IMR-90 (cell line): ENCODE data around the gene GK. TPM values are rescaled to one million over a fixed set of nuclear protein-coding genes. Genes with fewer than 3 reads are reported as not detected.

Experiments used
- ATAC-seq: fragments of 200-7000 bp; cut with Tn5 transposase; 2 replicates; pipeline ENCODE4 v1.9.1; 2020; ENCODE audit warnings: low read depth, mild to moderate bottlenecking, moderate library complexity
- BruUV-seq: library from RNA; stranded (reverse); fragments of 400-500 nt; replicated peaks from 2 replicates; lab custom pipeline; 2021; lab: Mats Ljungman, UMichigan
- CTCF ChIA-PET: fragments of 300-600 bp; formaldehyde crosslinking; extraction: SDS; loops from one replicate; lab custom pipeline; 2021; ENCODE audit warnings: antibody characterized with exemption; lab: Yijun Ruan, JAX
- POLR2A ChIA-PET: fragments of 300-600 bp; sonication (Branson Sonifier 250); formaldehyde crosslinking; loops from one replicate; lab custom pipeline; 2022; ENCODE audit warnings: antibody characterized with exemption; ENCODE audit not compliant: unreplicated experiment; lab: Charles Lee
- DNase-seq: peaks from one replicate; pipeline ENCODE4 v3.0.0; 2013
- H2AFZ ChIP-seq: replicated peaks from 2 replicates; pipeline ENCODE3; 2013; ENCODE audit warnings: low read length, mild to moderate bottlenecking; ENCODE audit not compliant: poor library complexity
- H2AK5ac ChIP-seq: 2 replicates; pipeline ENCODE4 v1.6.1; 2013; ENCODE audit warnings: low read depth, low read length, inconsistent platforms
- H2AK9ac ChIP-seq: replicated peaks from 2 replicates; pipeline ENCODE3; 2013; ENCODE audit warnings: mild to moderate bottlenecking, low read depth, low read length, moderate library complexity; ENCODE audit not compliant: poor library complexity
- H2BK120ac ChIP-seq: 2 replicates; pipeline ENCODE4 v1.6.1; 2013; ENCODE audit warnings: low read depth, low read length, inconsistent platforms
- H2BK15ac ChIP-seq: 3 replicates; pipeline ENCODE4 v1.6.1; 2013; ENCODE audit warnings: low read depth, low read length, inconsistent platforms
- H2BK20ac ChIP-seq: 2 replicates; pipeline ENCODE4 v1.6.1; 2013; ENCODE audit warnings: low read depth, mild to moderate bottlenecking, inconsistent platforms, low read length, moderate library complexity
- H2BK5ac ChIP-seq: 2 replicates; pipeline ENCODE4 v1.6.1; 2013; ENCODE audit warnings: mild to moderate bottlenecking, low read depth, low read length, inconsistent platforms; ENCODE audit not compliant: poor library complexity, severe bottlenecking
- H3K14ac ChIP-seq: replicated peaks from 2 replicates; pipeline ENCODE4 v1.6.1; 2013; ENCODE audit warnings: low read depth, low read length, inconsistent platforms
- H3K18ac ChIP-seq: 2 replicates; pipeline ENCODE4 v1.6.1; 2013; ENCODE audit warnings: low read depth, low read length, control low read depth
- H3K23ac ChIP-seq: 2 replicates; pipeline ENCODE4 v1.6.1; 2013; ENCODE audit warnings: low read depth, low read length, inconsistent platforms
- H3K27ac ChIP-seq: 2 replicates; pipeline ENCODE4 v1.5.1; 2013; ENCODE audit warnings: mild to moderate bottlenecking, control low read depth, low read length; ENCODE audit not compliant: insufficient read depth
- H3K27me3 ChIP-seq: 2 replicates; pipeline ENCODE4 v1.6.1; 2013; ENCODE audit warnings: low read length; ENCODE audit not compliant: control insufficient read depth, insufficient read depth
- H3K36me3 ChIP-seq: 2 replicates; pipeline ENCODE4 v1.6.1; 2013; ENCODE audit warnings: low read length, mixed read lengths; ENCODE audit not compliant: control insufficient read depth, insufficient read depth
- H3K4ac ChIP-seq: 2 replicates; pipeline ENCODE4 v1.6.1; 2013; ENCODE audit warnings: low read depth, low read length, inconsistent platforms
- H3K4me1 ChIP-seq: 2 replicates; pipeline ENCODE4 v1.6.1; 2013; ENCODE audit warnings: low read length, mixed read lengths; ENCODE audit not compliant: control insufficient read depth, insufficient read depth
- H3K4me2 ChIP-seq: 2 replicates; pipeline ENCODE4 v1.6.1; 2013; ENCODE audit warnings: low read depth, mild to moderate bottlenecking, control low read depth, low read length, moderate library complexity
- H3K4me3 ChIP-seq: 2 replicates; pipeline ENCODE4 v1.5.1; 2013; ENCODE audit warnings: low read depth, mild to moderate bottlenecking, control low read depth, low read length, moderate library complexity; ENCODE audit not compliant: insufficient read depth
- H3K56ac ChIP-seq: 2 replicates; pipeline ENCODE4 v1.6.1; 2013; ENCODE audit warnings: low read length, inconsistent platforms; ENCODE audit not compliant: insufficient read depth; ENCODE audit errors: extremely low read depth
- H3K79me1 ChIP-seq, 2 experiments: 2 replicates each; pipeline ENCODE4 v1.6.1; 2013; ENCODE audit warnings: low read length in 2 of 2, inconsistent platforms in 1 of 2, low read depth in 1 of 2
- H3K9ac ChIP-seq: 2 replicates; pipeline ENCODE4 v1.6.1; 2013; ENCODE audit warnings: low read depth, low read length, control low read depth
- H3K9me1 ChIP-seq: 2 replicates; pipeline ENCODE4 v1.6.1; 2013; ENCODE audit warnings: low read length, inconsistent platforms; ENCODE audit not compliant: insufficient read depth
- H3K9me3 ChIP-seq: 2 replicates; pipeline ENCODE4 v1.6.1; 2013; ENCODE audit warnings: low read length; ENCODE audit not compliant: control insufficient read depth, insufficient read depth
- H4K20me1 ChIP-seq: 2 replicates; pipeline ENCODE4 v1.6.1; 2013; ENCODE audit warnings: low read length, inconsistent platforms; ENCODE audit not compliant: insufficient read depth
- H4K5ac ChIP-seq: 2 replicates; pipeline ENCODE4 v1.6.1; 2013; ENCODE audit warnings: mild to moderate bottlenecking, low read depth, low read length, control low read depth
- H4K8ac ChIP-seq, 2 experiments: 2 replicates each; pipeline ENCODE4 v1.6.1; 2013; ENCODE audit warnings: low read depth in 2 of 2, low read length in 2 of 2, control low read depth in 1 of 2, inconsistent platforms in 1 of 2
- H4K91ac ChIP-seq: 2 replicates; pipeline ENCODE4 v1.6.1; 2013; ENCODE audit warnings: low read depth, low read length, inconsistent platforms; ENCODE audit not compliant: insufficient read depth
- MAFK ChIP-seq: IDR thresholded peaks from 2 replicates; pipeline ENCODE4 v1.6.1; 2012; ENCODE audit warnings: low read depth, low read length, improper control_type of control experiment
- MAZ ChIP-seq: IDR thresholded peaks from 2 replicates; pipeline ENCODE4 v1.6.1; 2012; ENCODE audit warnings: low read depth, mild to moderate bottlenecking, low read length, improper control_type of control experiment, moderate library complexity, borderline replicate concordance
- NFE2L2 ChIP-seq: fragments of 150-350 bp; IDR thresholded peaks from 2 replicates; pipeline ENCODE4 v1.6.1; 2016; ENCODE audit warnings: low read depth, mild to moderate bottlenecking, low read length
- dilution Hi-C: fragments of 300-500 bp; cut with HindIII; formaldehyde crosslinking; loops from one replicate; pipeline ENCODE4 v1.14.3; 2018; ENCODE audit warnings: low sequenced_read_pairs; ENCODE audit not compliant: unreplicated experiment
- in situ Hi-C: fragments of 300-500 bp; cut with MboI; formaldehyde crosslinking; loops from 3 replicates; pipeline ENCODE4 v1.14.3; 2019; ENCODE audit warnings: low sequenced_read_pairs, inconsistent platforms, mixed read lengths
- intact Hi-C: fragments of 100-400 bp; cut with micrococcal nuclease; formaldehyde crosslinking; loops from 2 replicates; pipeline ENCODE4 v1.10.0; 2022
- polyA plus RNA-seq, 3 experiments: library from polyadenylated mRNA; depleted of rRNA; stranded (reverse); fragments of >200 nt; gene quantifications; 2 replicates each; pipeline ENCODE4 v1.2.3, GENCODE V29; 2012; ENCODE audit warnings: low replicate concordance in 1 of 3
- total RNA-seq: library from RNA; depleted of rRNA; stranded (reverse); fragments of >200 nt; gene quantifications from 2 replicates; pipeline ENCODE4 v1.2.3, GENCODE V29; 2012

Gene GK
- total and polyA plus RNA-seq, 2 of the 4 experiments (the other 2 are of a cell fraction) = 7.6 to 9.3 TPM

DNA sequence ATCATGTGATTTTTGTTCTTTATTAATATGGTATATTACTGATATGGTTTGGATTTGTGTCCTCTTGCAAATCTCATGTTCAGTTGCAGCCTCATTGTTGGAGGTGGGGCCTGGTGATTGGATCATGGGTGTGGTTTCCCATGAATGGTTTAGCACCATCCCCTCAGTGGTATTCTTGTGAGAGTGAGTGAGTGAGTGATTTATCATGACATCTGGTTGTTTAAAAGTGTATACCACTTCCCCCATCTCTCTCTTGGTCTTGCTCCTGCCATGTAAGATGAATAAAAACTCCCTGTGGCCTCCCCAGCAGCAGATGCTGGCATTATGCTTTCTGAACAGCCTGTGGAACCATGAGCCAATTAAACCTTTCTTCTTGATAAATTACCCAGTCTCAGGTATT is 124.4 kb downstream of the GK start:
- Histone ChIP-seq H3K9me3 (no peaks in the 10 kb centered on the region), H2AFZ (no peak overlapping the region), H2BK120ac (no peak overlapping the region), H3K4ac (no peak overlapping the region), H2AK9ac (no peak overlapping the region), H3K9ac (no peak overlapping the region), H3K27ac (no peak overlapping the region), H4K8ac (no peak overlapping the region), H3K14ac (no peak overlapping the region), H3K4me1 (no peaks in the 10 kb centered on the region), H3K36me3 (no peaks in the 10 kb centered on the region), H4K5ac (no peak overlapping the region), H2BK20ac (no peak overlapping the region), H4K20me1 (no peaks in the 10 kb centered on the region), H2AK5ac (no peak overlapping the region), H3K79me1 (no peaks in the 10 kb centered on the region), H2BK15ac (no peak overlapping the region), H2BK5ac (no peak overlapping the region), H4K91ac (no peak overlapping the region), H3K9me1 (no peaks in the 10 kb centered on the region), H3K27me3 (no peaks in the 10 kb centered on the region), H3K56ac (no peak overlapping the region), H3K4me2 (no peak overlapping the region), H3K23ac (no peak overlapping the region), H3K18ac (no peak overlapping the region), H3K4me3 (no peak overlapping the region)
- TF ChIP-seq MAZ (no peak), NFE2L2 (no peak), MAFK (no peak)
- intact Hi-C loops = no loop called here
- ATAC-seq (no peak), DNase-seq (no peak)
- dilution Hi-C loops = no loop called here
- in situ Hi-C loops = loop anchor here (5.0 kb wide), 1 partner anchor 45 kb away; no protein-coding TSS in a partner anchor
- ChIA-PET POLR2A (no interaction called here), CTCF (no interaction called here)
- no TSS peak for BruUV-seq
